ENCODE measurements around the gene TMEM179. TPM values are rescaled to one million over a fixed set of nuclear protein-coding genes. Genes with fewer than 3 reads are reported as not detected.

TMEM179 gene
- total and polyA plus RNA-seq, 2 of the 8 experiments (the other 6 are each of a cell fraction or from before 2014, with no cell fraction given) = 2.9 to 4.0 TPM

DNA sequence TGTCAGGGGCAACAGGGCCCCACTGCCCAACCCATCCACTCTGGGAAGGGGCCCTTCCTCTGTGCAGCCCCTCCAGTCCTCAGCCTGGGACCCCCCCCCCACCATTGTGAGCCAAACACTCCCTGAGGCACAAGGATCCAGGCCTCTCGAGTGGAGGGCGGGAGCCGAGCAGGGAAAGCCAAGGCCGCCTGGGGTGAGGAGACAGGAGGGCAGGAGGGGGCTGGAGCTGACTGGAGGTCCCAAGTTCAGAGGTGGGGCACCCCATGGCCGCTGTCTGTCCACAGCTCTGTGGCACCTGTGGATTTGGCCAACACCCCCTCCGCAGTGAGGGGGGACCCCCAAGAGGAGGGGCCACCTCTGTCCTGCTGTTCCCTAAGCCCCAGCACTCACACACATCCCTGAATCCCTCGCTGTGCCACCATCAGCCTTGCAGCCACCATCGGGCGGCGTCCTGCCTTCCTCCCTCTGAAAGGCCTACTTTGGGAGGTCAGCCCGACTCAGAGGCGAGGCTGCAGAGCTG, 50.4 kb downstream of the TMEM179 start (continued):
- TF ChIP-seq, protein P1, sequence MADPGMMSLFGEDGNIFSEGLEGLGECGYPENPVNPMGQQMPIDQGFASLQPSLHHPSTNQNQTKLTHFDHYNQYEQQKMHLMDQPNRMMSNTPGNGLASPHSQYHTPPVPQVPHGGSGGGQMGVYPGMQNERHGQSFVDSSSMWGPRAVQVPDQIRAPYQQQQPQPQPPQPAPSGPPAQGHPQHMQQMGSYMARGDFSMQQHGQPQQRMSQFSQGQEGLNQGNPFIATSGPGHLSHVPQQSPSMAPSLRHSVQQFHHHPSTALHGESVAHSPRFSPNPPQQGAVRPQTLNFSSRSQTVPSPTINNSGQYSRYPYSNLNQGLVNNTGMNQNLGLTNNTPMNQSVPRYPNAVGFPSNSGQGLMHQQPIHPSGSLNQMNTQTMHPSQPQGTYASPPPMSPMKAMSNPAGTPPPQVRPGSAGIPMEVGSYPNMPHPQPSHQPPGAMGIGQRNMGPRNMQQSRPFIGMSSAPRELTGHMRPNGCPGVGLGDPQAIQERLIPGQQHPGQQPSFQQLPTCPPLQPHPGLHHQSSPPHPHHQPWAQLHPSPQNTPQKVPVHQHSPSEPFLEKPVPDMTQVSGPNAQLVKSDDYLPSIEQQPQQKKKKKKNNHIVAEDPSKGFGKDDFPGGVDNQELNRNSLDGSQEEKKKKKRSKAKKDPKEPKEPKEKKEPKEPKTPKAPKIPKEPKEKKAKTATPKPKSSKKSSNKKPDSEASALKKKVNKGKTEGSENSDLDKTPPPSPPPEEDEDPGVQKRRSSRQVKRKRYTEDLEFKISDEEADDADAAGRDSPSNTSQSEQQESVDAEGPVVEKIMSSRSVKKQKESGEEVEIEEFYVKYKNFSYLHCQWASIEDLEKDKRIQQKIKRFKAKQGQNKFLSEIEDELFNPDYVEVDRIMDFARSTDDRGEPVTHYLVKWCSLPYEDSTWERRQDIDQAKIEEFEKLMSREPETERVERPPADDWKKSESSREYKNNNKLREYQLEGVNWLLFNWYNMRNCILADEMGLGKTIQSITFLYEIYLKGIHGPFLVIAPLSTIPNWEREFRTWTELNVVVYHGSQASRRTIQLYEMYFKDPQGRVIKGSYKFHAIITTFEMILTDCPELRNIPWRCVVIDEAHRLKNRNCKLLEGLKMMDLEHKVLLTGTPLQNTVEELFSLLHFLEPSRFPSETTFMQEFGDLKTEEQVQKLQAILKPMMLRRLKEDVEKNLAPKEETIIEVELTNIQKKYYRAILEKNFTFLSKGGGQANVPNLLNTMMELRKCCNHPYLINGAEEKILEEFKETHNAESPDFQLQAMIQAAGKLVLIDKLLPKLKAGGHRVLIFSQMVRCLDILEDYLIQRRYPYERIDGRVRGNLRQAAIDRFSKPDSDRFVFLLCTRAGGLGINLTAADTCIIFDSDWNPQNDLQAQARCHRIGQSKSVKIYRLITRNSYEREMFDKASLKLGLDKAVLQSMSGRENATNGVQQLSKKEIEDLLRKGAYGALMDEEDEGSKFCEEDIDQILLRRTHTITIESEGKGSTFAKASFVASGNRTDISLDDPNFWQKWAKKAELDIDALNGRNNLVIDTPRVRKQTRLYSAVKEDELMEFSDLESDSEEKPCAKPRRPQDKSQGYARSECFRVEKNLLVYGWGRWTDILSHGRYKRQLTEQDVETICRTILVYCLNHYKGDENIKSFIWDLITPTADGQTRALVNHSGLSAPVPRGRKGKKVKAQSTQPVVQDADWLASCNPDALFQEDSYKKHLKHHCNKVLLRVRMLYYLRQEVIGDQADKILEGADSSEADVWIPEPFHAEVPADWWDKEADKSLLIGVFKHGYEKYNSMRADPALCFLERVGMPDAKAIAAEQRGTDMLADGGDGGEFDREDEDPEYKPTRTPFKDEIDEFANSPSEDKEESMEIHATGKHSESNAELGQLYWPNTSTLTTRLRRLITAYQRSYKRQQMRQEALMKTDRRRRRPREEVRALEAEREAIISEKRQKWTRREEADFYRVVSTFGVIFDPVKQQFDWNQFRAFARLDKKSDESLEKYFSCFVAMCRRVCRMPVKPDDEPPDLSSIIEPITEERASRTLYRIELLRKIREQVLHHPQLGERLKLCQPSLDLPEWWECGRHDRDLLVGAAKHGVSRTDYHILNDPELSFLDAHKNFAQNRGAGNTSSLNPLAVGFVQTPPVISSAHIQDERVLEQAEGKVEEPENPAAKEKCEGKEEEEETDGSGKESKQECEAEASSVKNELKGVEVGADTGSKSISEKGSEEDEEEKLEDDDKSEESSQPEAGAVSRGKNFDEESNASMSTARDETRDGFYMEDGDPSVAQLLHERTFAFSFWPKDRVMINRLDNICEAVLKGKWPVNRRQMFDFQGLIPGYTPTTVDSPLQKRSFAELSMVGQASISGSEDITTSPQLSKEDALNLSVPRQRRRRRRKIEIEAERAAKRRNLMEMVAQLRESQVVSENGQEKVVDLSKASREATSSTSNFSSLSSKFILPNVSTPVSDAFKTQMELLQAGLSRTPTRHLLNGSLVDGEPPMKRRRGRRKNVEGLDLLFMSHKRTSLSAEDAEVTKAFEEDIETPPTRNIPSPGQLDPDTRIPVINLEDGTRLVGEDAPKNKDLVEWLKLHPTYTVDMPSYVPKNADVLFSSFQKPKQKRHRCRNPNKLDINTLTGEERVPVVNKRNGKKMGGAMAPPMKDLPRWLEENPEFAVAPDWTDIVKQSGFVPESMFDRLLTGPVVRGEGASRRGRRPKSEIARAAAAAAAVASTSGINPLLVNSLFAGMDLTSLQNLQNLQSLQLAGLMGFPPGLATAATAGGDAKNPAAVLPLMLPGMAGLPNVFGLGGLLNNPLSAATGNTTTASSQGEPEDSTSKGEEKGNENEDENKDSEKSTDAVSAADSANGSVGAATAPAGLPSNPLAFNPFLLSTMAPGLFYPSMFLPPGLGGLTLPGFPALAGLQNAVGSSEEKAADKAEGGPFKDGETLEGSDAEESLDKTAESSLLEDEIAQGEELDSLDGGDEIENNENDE (IDR thresholded peaks at IDR 0.05; ENCODE audit: insufficient replicate concordance, low read length) = no peak
- no peak for TF ChIP-seq HDAC2 (IDR thresholded peaks at IDR 0.05; ENCODE audit: borderline replicate concordance in 1 of 2, low read depth in 2 of 2, low read length in 2 of 2)
- no peak for TF ChIP-seq HDAC6 (IDR thresholded peaks at IDR 0.05; ENCODE audit: low read depth, low read length)
- no peak for TF ChIP-seq KDM4A (IDR thresholded peaks at IDR 0.05; ENCODE audit: low read depth, low read length, severe bottlenecking)
- no peak for TF ChIP-seq SRF (IDR thresholded peaks at IDR 0.05; ENCODE audit: low read depth, low read length)
- no peak for TF ChIP-seq RFX5 (IDR thresholded peaks at IDR 0.05; ENCODE audit: borderline replicate concordance, low read depth, low read length)
- TF ChIP-seq CTBP2 (IDR thresholded peaks at IDR 0.05; ENCODE audit: borderline replicate concordance, insufficient read depth, insufficient read length, low read length) = no peak
- TF ChIP-seq GABPA (IDR thresholded peaks at IDR 0.05; ENCODE audit: borderline replicate concordance, insufficient read depth, low read length) = no peak
- TF ChIP-seq SP1 (IDR thresholded peaks at IDR 0.05; ENCODE audit: low read depth, low read length) = no peak
- TF ChIP-seq SIRT6 (IDR thresholded peaks at IDR 0.05; ENCODE audit: low read length) = no peak
- no peak for TF ChIP-seq MAX (IDR thresholded peaks at IDR 0.05)

All from H1 (cell line).